Measurements from ENCODE around the gene CAMSAP1. TPM values are rescaled to one million over a fixed set of nuclear protein-coding genes. Genes with fewer than 3 reads are reported as not detected.

Gene CAMSAP1
- total and polyA plus RNA-seq, 10 of the 15 experiments (the other 5 are each of a cell fraction or from before 2014, with no cell fraction given): 1.4 to 24.7 (median 8.0) TPM

GRCh38 chr9:135825435-135826187, 81.7 kb downstream of the CAMSAP1 start (continued):
- no peak for TF ChIP-seq USF1 (IDR thresholded peaks at IDR 0.05; ENCODE audit: borderline replicate concordance, extremely low read length, insufficient read depth, low read depth, low read length)

GRCh38 chr9:135823036-135823435, 84.3 kb downstream of the CAMSAP1 start:
- RAD21 ChIA-PET (ENCODE audit: unreplicated experiment): no interaction called here
- intact Hi-C loops (cut with micrococcal nuclease; ENCODE audit: unreplicated experiment): no loop called here

More at GRCh38 chr9:135823036-135823435, 84.3 kb downstream of the CAMSAP1 start:
- FAIRE-seq (no peak), ATAC-seq (no peak), DNase-seq (ENCODE audit: low read depth, low spot score) (no peak)
- no peak for TF ChIP-seq PAX8 (IDR thresholded peaks at IDR 0.05)
- no peak for TF ChIP-seq CUX1 (IDR thresholded peaks at IDR 0.05; ENCODE audit: insufficient replicate concordance, low read depth, low read length)
- Histone ChIP-seq H3K36me3 (ENCODE audit: control insufficient read depth in 2 of 2, insufficient read depth in 2 of 2, low read length in 1 of 2) (peaks cover 20 to 33% of the 10 kb centered on the region in 2 experiments), H3K9ac (ENCODE audit: control insufficient read depth, insufficient read depth, low read length) (no peak overlapping the region), H3K4me2 (ENCODE audit: control insufficient read depth, insufficient read depth) (no peak overlapping the region), H3K9me3 (replicated peaks; ENCODE audit: control insufficient read depth, insufficient read depth, low read length) (no peaks in the 10 kb centered on the region; the same call in 2 of the 3 replicates), H4K20me1 (ENCODE audit: control insufficient read depth, insufficient read depth) (no peaks in the 10 kb centered on the region), H2AFZ (ENCODE audit: control insufficient read depth, low read depth, low read length) (no peak overlapping the region), H3K79me2 (ENCODE audit: control insufficient read depth, insufficient read depth, low read length) (no peaks in the 10 kb centered on the region), H3K27me3 (replicated peaks in 1 of 2; ENCODE audit: control insufficient read depth in 2 of 2, insufficient read depth in 2 of 2, low read length in 1 of 2) (no peaks in the 10 kb centered on the region), H3K4me1 (ENCODE audit: control insufficient read depth, insufficient read depth, low read length) (no peaks in the 10 kb centered on the region), H3K4me3 (no peak overlapping the region), H3K27ac (ENCODE audit: control insufficient read depth, insufficient read depth) (no peak overlapping the region)
- SMC1A ChIA-PET (ENCODE audit: uncharacterized antibody, unreplicated experiment): no interaction called here
- WGBS (ENCODE audit: insufficient coverage, insufficient replicate concordance, low lambda C conversion rate, missing lambda C conversion rate): 87% methylated on average over 12 of the region's 12 CpGs
- BruUV-seq (replicated peaks): no TSS peak
- POLR2A ChIA-PET: no interaction called here
- in situ Hi-C loops (cut with MboI): no loop called here
- CTCF ChIA-PET: no interaction called here
